ENCODE data around the gene RALBP1.

Gene RALBP1

GRCh38 chr18:9494778-9495331 is 19.5 kb downstream of the RALBP1 start:
- TF ChIP-seq CTCF (IDR thresholded peaks at IDR 0.05; ENCODE audit: insufficient read depth, missing control alignments) = no peak
- DNase-seq (ENCODE audit: insufficient read length, low spot score) = no peak
- no peak for FAIRE-seq

- no peak for FAIRE-seq
Measured at GRCh38 chr18:9495465-9495864, 20.2 kb downstream of the RALBP1 start.

GRCh38 chr18:9495916-9496705 is 20.8 kb downstream of the RALBP1 start:
- DNase-seq (ENCODE audit: insufficient read length, low spot score) (no peak), FAIRE-seq (no peak)
- no peak for TF ChIP-seq CTCF (IDR thresholded peaks at IDR 0.05; ENCODE audit: insufficient read depth, missing control alignments)

More at GRCh38 chr18:9495465-9495864, 20.2 kb downstream of the RALBP1 start:
- no peak for TF ChIP-seq CTCF (IDR thresholded peaks at IDR 0.05; ENCODE audit: insufficient read depth, missing control alignments)
- no peak for DNase-seq (ENCODE audit: insufficient read length, low spot score)

- TF ChIP-seq CTCF (IDR thresholded peaks at IDR 0.05; ENCODE audit: insufficient read depth, missing control alignments) = no peak
- no peak for DNase-seq (ENCODE audit: insufficient read length, low spot score)
- no peak for FAIRE-seq
Measured at GRCh38 chr18:9506046-9506792, 30.9 kb downstream of the RALBP1 start.

GRCh38 chr18:9507565-9508088 is 32.3 kb downstream of the RALBP1 start:
- no peak for TF ChIP-seq CTCF (IDR thresholded peaks at IDR 0.05; ENCODE audit: insufficient read depth, missing control alignments)
- no peak for FAIRE-seq
- DNase-seq (ENCODE audit: insufficient read length, low spot score) = no peak

GRCh38 chr18:9508446-9509025 is 33.2 kb downstream of the RALBP1 start:
- DNase-seq (ENCODE audit: insufficient read length, low spot score) (no peak), FAIRE-seq (no peak)
- TF ChIP-seq CTCF (IDR thresholded peaks at IDR 0.05; ENCODE audit: insufficient read depth, missing control alignments) = no peak

Data from D721Med (cell line).